GM23338 (cell line): Measurements from ENCODE around the gene MYBPC2. TPM values are rescaled to one million over a fixed set of nuclear protein-coding genes. Genes with fewer than 3 reads are reported as not detected.

Source experiments
- ATAC-seq: fragments of 200-7000 bp; cut with Tn5 transposase; 3 replicates; pipeline ENCODE4 v1.9.1; 2020
- DNase-seq: peaks from one replicate; pipeline ENCODE4 v3.0.0-alpha.2; 2015; ENCODE audit warnings: low spot score
- H2AFZ ChIP-seq: fragments of 200-600 bp; sonication (generic); 2 replicates; pipeline ENCODE4 v1.8.0; 2016; ENCODE audit warnings: antibody characterized with exemption, mild to moderate bottlenecking, moderate library complexity
- H3F3A ChIP-seq: fragments of 200-600 bp; sonication (generic); replicated peaks from 2 replicates; pipeline ENCODE4 v1.8.0; 2017; ENCODE audit warnings: antibody characterized with exemption, mixed run types, low read depth
- H3K27ac ChIP-seq: fragments of 200-600 bp; sonication (generic); 2 replicates; pipeline ENCODE4 v1.6.1; 2016; ENCODE audit warnings: low read depth
- H3K27me3 ChIP-seq: fragments of 200-600 bp; sonication (generic); 2 replicates; pipeline ENCODE4 v1.8.0; 2016; ENCODE audit warnings: mild to moderate bottlenecking, mixed run types, moderate library complexity; ENCODE audit not compliant: insufficient read depth
- H3K36me3 ChIP-seq: fragments of 200-600 bp; sonication (generic); 2 replicates; pipeline ENCODE4 v1.8.0; 2016; ENCODE audit warnings: mild to moderate bottlenecking; ENCODE audit not compliant: insufficient read depth
- H3K4me1 ChIP-seq: fragments of 200-600 bp; sonication (generic); 2 replicates; pipeline ENCODE4 v1.8.0; 2016; ENCODE audit warnings: mild to moderate bottlenecking, moderate library complexity; ENCODE audit not compliant: insufficient read depth
- H3K4me2 ChIP-seq: fragments of 200-600 bp; sonication (generic); 2 replicates; pipeline ENCODE4 v1.7.1; 2017; ENCODE audit warnings: mixed run types
- H3K4me3 ChIP-seq: fragments of 200-600 bp; sonication (generic); 2 replicates; pipeline ENCODE4 v1.6.1; 2016; ENCODE audit warnings: mixed run types
- H3K79me2 ChIP-seq: fragments of 200-600 bp; sonication (generic); replicated peaks from 2 replicates; pipeline ENCODE4 v1.8.0; 2017; ENCODE audit warnings: mild to moderate bottlenecking; ENCODE audit not compliant: insufficient read depth
- H3K9me2 ChIP-seq: fragments of 200-600 bp; sonication (generic); 2 replicates; pipeline ENCODE4 v1.8.0; 2017; ENCODE audit not compliant: insufficient read depth
- H4K20me1 ChIP-seq: fragments of 200-600 bp; sonication (generic); replicated peaks from 2 replicates; pipeline ENCODE4 v1.8.0; 2017; ENCODE audit warnings: mild to moderate bottlenecking; ENCODE audit not compliant: insufficient read depth
- H3K27ac Mint-ChIP-seq: 2 replicates; pipeline ENCODE4 v1.8.0; 2020; ENCODE audit warnings: inconsistent platforms, mild to moderate bottlenecking, moderate library complexity, mixed read lengths
- H3K27me3 Mint-ChIP-seq: 3 replicates; pipeline ENCODE4 v1.8.0; 2022; ENCODE audit warnings: low read depth, mild to moderate bottlenecking, moderate library complexity, mixed read lengths, inconsistent platforms; ENCODE audit not compliant: insufficient read depth, poor library complexity
- H3K36me3 Mint-ChIP-seq: 3 replicates; pipeline ENCODE4 v1.8.0; 2021; ENCODE audit warnings: low read depth, mild to moderate bottlenecking, inconsistent platforms, moderate library complexity, mixed read lengths
- H3K4me1 Mint-ChIP-seq: 3 replicates; pipeline ENCODE4 v1.8.0; 2020; ENCODE audit warnings: mild to moderate bottlenecking, inconsistent platforms, mixed read lengths
- H3K4me3 Mint-ChIP-seq: 3 replicates; pipeline ENCODE4 v1.8.0; 2021; ENCODE audit warnings: moderate library complexity, mild to moderate bottlenecking, inconsistent platforms, mixed read lengths
- H3K9me3 Mint-ChIP-seq: 3 replicates; pipeline ENCODE4 v1.8.0; 2020; ENCODE audit warnings: moderate library complexity, mild to moderate bottlenecking, inconsistent platforms, mixed read lengths
- EZH2phosphoT487 ChIP-seq: fragments of 200-600 bp; sonication (generic); IDR thresholded peaks from one replicate; pipeline ENCODE4 v1.8.1; 2018; ENCODE audit warnings: antibody characterized with exemption; ENCODE audit not compliant: unreplicated experiment
- NANOG ChIP-seq: IDR thresholded peaks from 2 replicates; pipeline ENCODE4 v1.6.1; 2016; ENCODE audit warnings: antibody characterized with exemption, borderline replicate concordance
- POLR2AphosphoS5 ChIP-seq: IDR thresholded peaks from 2 replicates; pipeline ENCODE4 v1.6.1; 2016; ENCODE audit warnings: antibody characterized with exemption, low read depth
- STAT1 ChIP-seq: IDR thresholded peaks from one replicate; pipeline ENCODE4 v1.6.1; 2016; ENCODE audit warnings: antibody characterized with exemption; ENCODE audit not compliant: unreplicated experiment
- ZNF114 ChIP-seq: fragments of 250-450 bp; sonication (Bioruptor Pico); IDR thresholded peaks from 2 replicates; pipeline ENCODE4 v1.5.0; 2020; ENCODE audit warnings: mild to moderate bottlenecking, moderate library complexity
- ZNF331 ChIP-seq: fragments of 250-450 bp; sonication (Bioruptor Pico); IDR thresholded peaks from 2 replicates; pipeline ENCODE4 v1.5.0; 2020; ENCODE audit warnings: low read depth, mild to moderate bottlenecking, moderate library complexity
- polyA plus RNA-seq: library from polyadenylated mRNA; unstranded; fragments of >200 nt; fragmentation: Nextera tagmentation; extraction: Ambion mirVana; gene quantifications from 2 replicates; pipeline ENCODE4 v1.2.1, GENCODE V29; 2016
- total RNA-seq: library from RNA; depleted of rRNA; stranded (reverse); fragments of >200 nt; shearing (Covaris generic); gene quantifications from 2 replicates; pipeline ENCODE4 v1.2.3, GENCODE V29; 2014
- TF ChIP-seq, protein P1 (sequence below): IDR thresholded peaks from one replicate; pipeline ENCODE4 v1.6.1; 2018; ENCODE audit warnings: antibody characterized with exemption; ENCODE audit not compliant: unreplicated experiment
- TF ChIP-seq, protein P2 (sequence below), 2 experiments: fragments of 200-600 bp in 1 of 2; sonication (generic) in 1 of 2; conservative IDR thresholded peaks; 2 replicates each; pipeline versions ENCODE4 v1.5.1 to v1.6.1; 2016 to 2017; ENCODE audit warnings: antibody characterized with exemption in 2 of 2, low read depth in 2 of 2, mild to moderate bottlenecking in 2 of 2, moderate library complexity in 1 of 2
- TF ChIP-seq, protein P3 (sequence below): fragments of 250-450 bp; sonication (Bioruptor Pico); IDR thresholded peaks from 2 replicates; pipeline ENCODE4 v1.5.0; 2020; ENCODE audit warnings: mild to moderate bottlenecking, moderate library complexity

The MYBPC2 gene
- total and polyA plus RNA-seq, 2 experiments from 2014 or later = 4.2 to 5.9 TPM

DNA sequence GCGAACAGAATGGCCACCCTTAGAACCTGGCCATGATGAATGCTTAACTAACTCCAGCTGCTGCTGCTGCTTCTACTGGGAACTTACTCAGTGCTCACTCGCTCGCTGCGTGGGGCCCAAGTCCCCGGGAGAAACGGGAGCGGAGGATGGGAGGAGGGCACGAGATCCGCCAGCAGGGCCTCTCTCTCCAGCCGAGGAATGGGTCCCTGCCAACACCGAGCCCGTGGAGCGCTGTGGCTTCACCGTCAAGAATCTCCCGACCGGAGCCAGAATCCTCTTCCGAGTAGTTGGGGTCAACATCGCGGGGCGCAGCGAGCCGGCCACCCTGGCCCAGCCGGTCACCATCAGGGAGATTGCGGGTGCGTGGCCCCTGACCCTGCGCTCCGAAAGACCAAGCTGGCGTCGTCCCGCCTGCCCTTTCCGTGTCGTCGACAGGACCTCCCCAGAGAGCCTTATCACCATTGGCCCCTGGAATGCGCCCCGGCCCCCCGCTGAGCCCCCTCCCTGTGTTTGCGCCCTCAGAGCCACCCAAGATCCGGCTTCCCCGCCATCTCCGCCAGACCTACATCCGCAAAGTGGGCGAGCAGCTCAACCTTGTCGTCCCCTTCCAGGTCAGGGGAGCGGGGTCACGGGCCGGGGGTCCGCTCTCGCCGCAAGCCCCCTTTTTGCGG is 25.8 kb downstream of the MYBPC2 start:
- Histone ChIP-seq H3K27me3 (no peaks in the 10 kb centered on the region), H3K9me2 (0 out of 2 replicates have a peak, but pooled peaks cover 3% of the 10 kb centered on the region), H4K20me1 (no peaks in the 10 kb centered on the region), H2AFZ (0 out of 2 replicates have a peak overlapping the region, but pooled peaks have one; percentile 38), H3K79me2 (no peaks in the 10 kb centered on the region), H3K36me3 (no peaks in the 10 kb centered on the region), H3K4me3 (no peak overlapping the region), H3K4me1 (no peaks in the 10 kb centered on the region), H3F3A (no peaks in the 10 kb centered on the region), H3K27ac (no peak overlapping the region), H3K4me2 (no peak overlapping the region)
- no peak overlapping the region for H3K4me3 Mint-ChIP-seq
- no peak overlapping the region for H3K27ac Mint-ChIP-seq
- H3K36me3 Mint-ChIP-seq = peaks cover 38% of the 10 kb centered on the region
- DNase-seq (peak; percentile 30), ATAC-seq (no peak)
- no peak for TF ChIP-seq ZNF331
- TF ChIP-seq, protein P1, sequence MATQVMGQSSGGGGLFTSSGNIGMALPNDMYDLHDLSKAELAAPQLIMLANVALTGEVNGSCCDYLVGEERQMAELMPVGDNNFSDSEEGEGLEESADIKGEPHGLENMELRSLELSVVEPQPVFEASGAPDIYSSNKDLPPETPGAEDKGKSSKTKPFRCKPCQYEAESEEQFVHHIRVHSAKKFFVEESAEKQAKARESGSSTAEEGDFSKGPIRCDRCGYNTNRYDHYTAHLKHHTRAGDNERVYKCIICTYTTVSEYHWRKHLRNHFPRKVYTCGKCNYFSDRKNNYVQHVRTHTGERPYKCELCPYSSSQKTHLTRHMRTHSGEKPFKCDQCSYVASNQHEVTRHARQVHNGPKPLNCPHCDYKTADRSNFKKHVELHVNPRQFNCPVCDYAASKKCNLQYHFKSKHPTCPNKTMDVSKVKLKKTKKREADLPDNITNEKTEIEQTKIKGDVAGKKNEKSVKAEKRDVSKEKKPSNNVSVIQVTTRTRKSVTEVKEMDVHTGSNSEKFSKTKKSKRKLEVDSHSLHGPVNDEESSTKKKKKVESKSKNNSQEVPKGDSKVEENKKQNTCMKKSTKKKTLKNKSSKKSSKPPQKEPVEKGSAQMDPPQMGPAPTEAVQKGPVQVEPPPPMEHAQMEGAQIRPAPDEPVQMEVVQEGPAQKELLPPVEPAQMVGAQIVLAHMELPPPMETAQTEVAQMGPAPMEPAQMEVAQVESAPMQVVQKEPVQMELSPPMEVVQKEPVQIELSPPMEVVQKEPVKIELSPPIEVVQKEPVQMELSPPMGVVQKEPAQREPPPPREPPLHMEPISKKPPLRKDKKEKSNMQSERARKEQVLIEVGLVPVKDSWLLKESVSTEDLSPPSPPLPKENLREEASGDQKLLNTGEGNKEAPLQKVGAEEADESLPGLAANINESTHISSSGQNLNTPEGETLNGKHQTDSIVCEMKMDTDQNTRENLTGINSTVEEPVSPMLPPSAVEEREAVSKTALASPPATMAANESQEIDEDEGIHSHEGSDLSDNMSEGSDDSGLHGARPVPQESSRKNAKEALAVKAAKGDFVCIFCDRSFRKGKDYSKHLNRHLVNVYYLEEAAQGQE = no peak
- TF ChIP-seq STAT1 = no peak
- TF ChIP-seq, protein P2, sequence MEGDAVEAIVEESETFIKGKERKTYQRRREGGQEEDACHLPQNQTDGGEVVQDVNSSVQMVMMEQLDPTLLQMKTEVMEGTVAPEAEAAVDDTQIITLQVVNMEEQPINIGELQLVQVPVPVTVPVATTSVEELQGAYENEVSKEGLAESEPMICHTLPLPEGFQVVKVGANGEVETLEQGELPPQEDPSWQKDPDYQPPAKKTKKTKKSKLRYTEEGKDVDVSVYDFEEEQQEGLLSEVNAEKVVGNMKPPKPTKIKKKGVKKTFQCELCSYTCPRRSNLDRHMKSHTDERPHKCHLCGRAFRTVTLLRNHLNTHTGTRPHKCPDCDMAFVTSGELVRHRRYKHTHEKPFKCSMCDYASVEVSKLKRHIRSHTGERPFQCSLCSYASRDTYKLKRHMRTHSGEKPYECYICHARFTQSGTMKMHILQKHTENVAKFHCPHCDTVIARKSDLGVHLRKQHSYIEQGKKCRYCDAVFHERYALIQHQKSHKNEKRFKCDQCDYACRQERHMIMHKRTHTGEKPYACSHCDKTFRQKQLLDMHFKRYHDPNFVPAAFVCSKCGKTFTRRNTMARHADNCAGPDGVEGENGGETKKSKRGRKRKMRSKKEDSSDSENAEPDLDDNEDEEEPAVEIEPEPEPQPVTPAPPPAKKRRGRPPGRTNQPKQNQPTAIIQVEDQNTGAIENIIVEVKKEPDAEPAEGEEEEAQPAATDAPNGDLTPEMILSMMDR (conservative IDR thresholded peaks at IDR 0.05; ENCODE audit: low read depth in 2 of 2) = no peak
- TF ChIP-seq EZH2phosphoT487 = no peak
- TF ChIP-seq, protein P3, sequence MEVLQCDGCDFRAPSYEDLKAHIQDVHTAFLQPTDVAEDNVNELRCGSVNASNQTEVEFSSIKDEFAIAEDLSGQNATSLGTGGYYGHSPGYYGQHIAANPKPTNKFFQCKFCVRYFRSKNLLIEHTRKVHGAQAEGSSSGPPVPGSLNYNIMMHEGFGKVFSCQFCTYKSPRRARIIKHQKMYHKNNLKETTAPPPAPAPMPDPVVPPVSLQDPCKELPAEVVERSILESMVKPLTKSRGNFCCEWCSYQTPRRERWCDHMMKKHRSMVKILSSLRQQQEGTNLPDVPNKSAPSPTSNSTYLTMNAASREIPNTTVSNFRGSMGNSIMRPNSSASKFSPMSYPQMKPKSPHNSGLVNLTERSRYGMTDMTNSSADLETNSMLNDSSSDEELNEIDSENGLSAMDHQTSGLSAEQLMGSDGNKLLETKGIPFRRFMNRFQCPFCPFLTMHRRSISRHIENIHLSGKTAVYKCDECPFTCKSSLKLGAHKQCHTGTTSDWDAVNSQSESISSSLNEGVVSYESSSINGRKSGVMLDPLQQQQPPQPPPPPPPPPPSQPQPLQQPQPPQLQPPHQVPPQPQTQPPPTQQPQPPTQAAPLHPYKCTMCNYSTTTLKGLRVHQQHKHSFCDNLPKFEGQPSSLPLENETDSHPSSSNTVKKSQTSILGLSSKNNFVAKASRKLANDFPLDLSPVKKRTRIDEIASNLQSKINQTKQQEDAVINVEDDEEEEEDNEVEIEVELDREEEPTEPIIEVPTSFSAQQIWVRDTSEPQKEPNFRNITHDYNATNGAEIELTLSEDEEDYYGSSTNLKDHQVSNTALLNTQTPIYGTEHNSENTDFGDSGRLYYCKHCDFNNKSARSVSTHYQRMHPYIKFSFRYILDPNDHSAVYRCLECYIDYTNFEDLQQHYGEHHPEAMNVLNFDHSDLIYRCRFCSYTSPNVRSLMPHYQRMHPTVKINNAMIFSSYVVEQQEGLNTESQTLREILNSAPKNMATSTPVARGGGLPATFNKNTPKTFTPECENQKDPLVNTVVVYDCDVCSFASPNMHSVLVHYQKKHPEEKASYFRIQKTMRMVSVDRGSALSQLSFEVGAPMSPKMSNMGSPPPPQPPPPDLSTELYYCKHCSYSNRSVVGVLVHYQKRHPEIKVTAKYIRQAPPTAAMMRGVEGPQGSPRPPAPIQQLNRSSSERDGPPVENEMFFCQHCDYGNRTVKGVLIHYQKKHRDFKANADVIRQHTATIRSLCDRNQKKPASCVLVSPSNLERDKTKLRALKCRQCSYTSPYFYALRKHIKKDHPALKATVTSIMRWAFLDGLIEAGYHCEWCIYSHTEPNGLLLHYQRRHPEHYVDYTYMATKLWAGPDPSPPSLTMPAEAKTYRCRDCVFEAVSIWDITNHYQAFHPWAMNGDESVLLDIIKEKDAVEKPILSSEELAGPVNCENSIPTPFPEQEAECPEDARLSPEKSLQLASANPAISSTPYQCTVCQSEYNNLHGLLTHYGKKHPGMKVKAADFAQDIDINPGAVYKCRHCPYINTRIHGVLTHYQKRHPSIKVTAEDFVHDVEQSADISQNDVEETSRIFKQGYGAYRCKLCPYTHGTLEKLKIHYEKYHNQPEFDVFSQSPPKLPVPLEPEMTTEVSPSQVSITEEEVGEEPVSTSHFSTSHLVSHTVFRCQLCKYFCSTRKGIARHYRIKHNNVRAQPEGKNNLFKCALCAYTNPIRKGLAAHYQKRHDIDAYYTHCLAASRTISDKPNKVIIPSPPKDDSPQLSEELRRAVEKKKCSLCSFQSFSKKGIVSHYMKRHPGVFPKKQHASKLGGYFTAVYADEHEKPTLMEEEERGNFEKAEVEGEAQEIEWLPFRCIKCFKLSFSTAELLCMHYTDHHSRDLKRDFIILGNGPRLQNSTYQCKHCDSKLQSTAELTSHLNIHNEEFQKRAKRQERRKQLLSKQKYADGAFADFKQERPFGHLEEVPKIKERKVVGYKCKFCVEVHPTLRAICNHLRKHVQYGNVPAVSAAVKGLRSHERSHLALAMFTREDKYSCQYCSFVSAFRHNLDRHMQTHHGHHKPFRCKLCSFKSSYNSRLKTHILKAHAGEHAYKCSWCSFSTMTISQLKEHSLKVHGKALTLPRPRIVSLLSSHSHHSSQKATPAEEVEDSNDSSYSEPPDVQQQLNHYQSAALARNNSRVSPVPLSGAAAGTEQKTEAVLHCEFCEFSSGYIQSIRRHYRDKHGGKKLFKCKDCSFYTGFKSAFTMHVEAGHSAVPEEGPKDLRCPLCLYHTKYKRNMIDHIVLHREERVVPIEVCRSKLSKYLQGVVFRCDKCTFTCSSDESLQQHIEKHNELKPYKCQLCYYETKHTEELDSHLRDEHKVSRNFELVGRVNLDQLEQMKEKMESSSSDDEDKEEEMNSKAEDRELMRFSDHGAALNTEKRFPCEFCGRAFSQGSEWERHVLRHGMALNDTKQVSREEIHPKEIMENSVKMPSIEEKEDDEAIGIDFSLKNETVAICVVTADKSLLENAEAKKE (CRISPR knock-in tag) = no peak
- no peak for TF ChIP-seq POLR2AphosphoS5
- no peak for TF ChIP-seq ZNF114 (CRISPR knock-in tag)
- TF ChIP-seq NANOG = no peak
- peaks cover 11% of the 10 kb centered on the region for H3K27me3 Mint-ChIP-seq
- H3K9me3 Mint-ChIP-seq = peaks cover 84% of the 10 kb centered on the region
- H3K4me1 Mint-ChIP-seq = no peaks in the 10 kb centered on the region
